ENCODE data around the gene TMBIM6. TPM values are rescaled to one million over a fixed set of nuclear protein-coding genes. Genes with fewer than 3 reads are reported as not detected.

Gene TMBIM6
- total and polyA plus RNA-seq, 9 of the 15 experiments (the other 6 are each of a cell fraction or from before 2014, with no cell fraction given) = 147 to 1,288 (median 352) TPM

- TF ChIP-seq RERE (CRISPR knock-in tag; IDR thresholded peaks at IDR 0.05; ENCODE audit: borderline replicate concordance) = peak; percentile 99
- TF ChIP-seq KLF13 (tag; IDR thresholded peaks at IDR 0.05; ENCODE audit: borderline replicate concordance, low read depth) = peak; percentile 73; the same call in 1 of the 2 replicates
- peak; percentile 88 for TF ChIP-seq CXXC5 (CRISPR knock-in tag; IDR thresholded peaks at IDR 0.05)
- TF ChIP-seq FOXA3 (CRISPR knock-in tag; conservative IDR thresholded peaks at IDR 0.05 in 1 of 2, IDR thresholded peaks at IDR 0.05 in 1 of 2) = peak in 1 of 2 experiments; percentile 89; a peak in 1 of 4 replicates
- peak; percentile 81 for TF ChIP-seq RREB1 (CRISPR knock-in tag; IDR thresholded peaks at IDR 0.05)
- TF ChIP-seq PURB (CRISPR knock-in tag; IDR thresholded peaks at IDR 0.05; ENCODE audit: low read depth) = no peak
- TF ChIP-seq ZNF354B (CRISPR knock-in tag; IDR thresholded peaks at IDR 0.05) = no peak
- peak; percentile 95 for TF ChIP-seq STAG1 (CRISPR knock-in tag; IDR thresholded peaks at IDR 0.05; ENCODE audit: borderline replicate concordance)
- peak; percentile 77 for TF ChIP-seq FOS (IDR thresholded peaks at IDR 0.05; ENCODE audit: extremely low read depth, insufficient read length)
- TF ChIP-seq E2F4 (CRISPR knock-in tag; IDR thresholded peaks at IDR 0.05; ENCODE audit: low read depth) = peak; percentile 90
- peak; percentile 100 for TF ChIP-seq L3MBTL2 (IDR thresholded peaks at IDR 0.05)
- 0 out of 2 replicates have a peak, but pooled peaks have one; percentile 18 for TF ChIP-seq ARID3B (CRISPR knock-in tag; IDR thresholded peaks at IDR 0.05; ENCODE audit: borderline replicate concordance)
Measured at GRCh38 chr12:49707128-49707811, 34.1 kb upstream of the TMBIM6 start, which contains the start of gene FMNL3 (continued).

Measured in K562 (cell line).